ENCODE results near the gene NME8.

NME8 gene

DNA sequence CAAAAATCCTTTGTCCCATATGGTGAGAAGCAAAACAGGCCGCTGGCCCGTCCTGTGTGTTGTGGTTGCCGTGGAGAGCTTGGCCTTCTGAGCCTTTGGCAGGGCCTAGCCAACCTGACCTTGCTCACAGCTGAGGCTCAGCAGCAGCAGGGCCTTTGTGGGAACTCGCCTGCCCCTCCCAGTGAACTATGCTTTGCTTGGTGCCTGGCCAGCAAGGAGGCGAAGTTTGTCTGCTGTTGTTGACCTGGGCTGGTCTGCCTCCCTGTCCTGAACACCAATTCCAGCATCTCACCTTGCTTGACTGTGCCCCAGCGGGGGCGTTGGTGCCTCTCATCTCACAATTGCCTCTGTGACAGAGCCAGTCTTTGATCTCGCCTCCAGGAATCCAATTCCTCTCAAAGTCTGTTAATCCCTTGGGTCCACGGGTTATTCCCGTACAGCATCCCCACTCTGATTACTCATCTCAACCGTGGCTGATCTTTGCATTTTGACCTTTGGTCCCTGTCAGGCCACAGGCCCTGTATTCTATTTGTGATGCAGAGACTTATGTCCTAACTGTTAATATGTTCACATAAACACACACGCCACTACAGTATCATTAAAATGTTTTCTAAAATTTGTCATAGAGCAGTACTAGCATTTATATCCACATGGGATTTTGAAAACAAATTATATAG is 94.7 kb downstream of the NME8 start:
- no peak for DNase-seq

DNA sequence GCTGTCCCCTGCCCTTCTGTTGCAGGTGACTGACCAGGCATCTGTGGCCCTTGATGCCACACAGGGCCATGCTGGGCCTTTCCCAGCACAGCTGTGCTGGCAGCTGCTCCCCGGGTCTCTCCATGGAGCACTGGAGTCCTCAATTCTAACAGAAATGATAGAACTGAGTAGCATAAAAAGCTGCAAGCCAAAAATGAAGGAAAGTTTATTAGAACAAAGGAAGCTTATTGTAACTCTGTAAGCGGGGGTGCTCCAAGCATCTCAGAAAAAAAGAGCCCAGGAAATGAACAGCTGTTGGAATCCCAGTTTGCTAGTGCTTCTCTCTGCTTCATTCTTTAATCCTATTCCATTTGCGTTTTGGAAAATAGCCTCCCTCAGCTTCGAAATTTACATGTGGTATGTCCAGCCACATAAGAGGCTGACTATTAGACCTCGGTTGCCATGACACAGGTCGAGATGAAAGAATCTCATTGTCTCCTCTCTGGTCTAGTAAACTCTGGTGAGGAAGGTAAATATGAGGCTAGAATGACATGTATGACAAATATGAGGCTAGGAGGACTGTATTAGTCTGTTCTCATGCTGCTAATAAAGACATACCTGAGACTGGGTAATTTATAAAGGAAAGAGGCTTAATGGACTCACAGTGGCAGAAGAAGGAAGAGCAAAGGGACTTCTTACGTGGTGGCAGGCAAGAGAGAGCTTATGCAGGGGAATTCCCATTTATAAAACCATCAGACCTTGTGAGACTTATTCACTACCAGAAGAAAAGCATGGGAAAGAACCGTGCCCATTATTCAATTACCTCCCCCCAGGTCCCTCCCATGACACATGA is 95.7 kb downstream of the NME8 start:
- DNase-seq = no peak

DNA sequence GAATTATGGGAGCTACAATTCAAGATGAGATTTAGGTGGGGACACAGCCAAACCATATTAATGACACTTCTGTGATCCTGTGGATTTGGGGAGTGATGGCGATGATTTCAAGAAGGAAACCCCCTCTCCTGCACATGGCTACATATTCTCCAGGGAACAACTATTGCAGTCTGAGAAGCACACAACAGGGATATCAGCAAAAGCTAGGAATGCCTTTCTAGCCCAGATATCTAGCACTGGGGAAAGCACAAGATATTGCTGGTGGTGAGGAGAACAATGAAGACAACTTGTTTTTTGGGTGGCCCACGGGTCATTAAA is 96.3 kb downstream of the NME8 start:
- DNase-seq = no peak

DNA sequence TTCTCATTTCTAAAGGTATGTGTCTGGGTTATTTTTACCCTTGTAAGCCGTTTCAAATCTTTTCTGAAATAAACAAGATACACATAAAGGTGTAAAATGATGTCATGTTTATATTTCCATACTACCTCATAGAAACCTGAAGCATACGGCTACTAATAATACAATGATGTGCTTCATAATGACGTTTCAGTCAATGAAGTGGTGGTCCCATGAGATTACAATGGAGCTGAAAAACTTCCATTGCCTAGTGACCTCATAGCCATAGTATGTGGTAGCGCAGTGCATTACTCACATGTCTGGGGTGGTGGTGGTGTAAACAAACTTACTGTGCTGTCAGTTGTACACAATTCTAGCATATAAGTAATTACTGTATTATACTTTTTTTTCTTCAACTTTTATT is 96.9 kb downstream of the NME8 start:
- no peak for DNase-seq

DNA sequence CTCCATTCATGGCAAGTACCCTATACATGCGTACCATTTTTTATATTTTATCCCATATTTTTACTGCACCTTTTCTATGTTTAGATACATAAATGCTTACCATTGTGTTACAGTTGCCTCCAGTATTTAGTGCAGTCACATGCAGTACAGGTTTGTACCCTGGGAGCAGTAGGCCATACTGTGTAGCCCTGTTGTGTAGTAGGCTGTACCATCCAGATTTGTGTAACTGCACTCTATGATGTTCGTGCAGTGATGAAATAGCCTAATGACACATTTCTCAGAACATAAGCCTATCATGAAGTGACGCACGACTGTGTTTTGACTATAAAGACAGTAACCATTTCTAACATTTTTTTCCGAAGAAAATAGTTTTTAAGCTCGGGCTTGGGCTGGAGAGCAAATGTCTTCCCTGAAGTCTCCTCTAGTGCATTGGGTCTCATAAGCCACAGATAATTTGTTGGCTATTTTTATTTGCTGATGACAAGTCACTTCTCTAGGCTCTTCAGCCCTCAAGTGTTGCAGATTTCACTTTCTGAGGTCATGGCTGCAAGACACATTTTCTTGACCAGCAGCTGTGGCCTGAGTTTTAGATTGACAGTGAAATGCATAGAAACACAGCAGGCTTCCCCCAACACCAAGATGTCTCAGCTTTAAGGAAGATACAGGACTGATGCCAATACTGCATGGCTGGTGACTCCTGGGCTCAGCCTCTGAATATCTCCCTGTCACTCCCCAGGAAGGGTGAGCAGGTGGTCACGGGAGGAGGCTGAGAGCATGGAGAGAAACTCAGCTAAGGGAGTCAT is 98.9 kb downstream of the NME8 start:
- DNase-seq = no peak

DNA sequence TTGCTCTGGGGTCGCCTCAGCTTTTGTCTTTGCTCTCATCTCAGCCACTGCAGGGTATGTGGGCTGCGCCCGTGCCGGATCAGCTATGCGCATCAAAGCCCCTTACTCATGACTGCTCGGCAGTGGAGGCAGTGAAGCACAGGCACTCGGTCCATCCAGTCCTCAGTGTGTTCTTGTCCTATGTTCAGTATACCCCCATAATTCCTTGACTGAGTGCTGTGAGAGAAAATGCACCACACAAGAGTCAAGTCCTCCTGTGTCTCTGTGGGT is 99.5 kb downstream of the NME8 start:
- no peak for DNase-seq

All from stimulated activated CD4-positive, alpha-beta T cell treated with anti-CD3 and anti-CD28 coated beads, Interleukin-4, amount 100 ng/mL, for 4 hours (primary cell).